ENCODE data around the gene RAB27A. TPM values are rescaled to one million over a fixed set of nuclear protein-coding genes. Genes with fewer than 3 reads are reported as not detected.
"Not testable (repeated sequence)": the region's sequence is repeated elsewhere in the genome, so short reads cannot be mapped to it uniquely, and the experiment has no call there.

RAB27A gene
- polyA plus RNA-seq (2013, experiment 1 of 2; ENCODE audit: insufficient read length), result 17.8 TPM
- 12.4 TPM for polyA plus RNA-seq (2013, experiment 2 of 2; ENCODE audit: insufficient read length)

GRCh38 chr15:55289746-55290527, at the start of gene RAB27A:
RAB27A (minus strand) TSS chr15:55289813; CDS start chr15:55234934, 54,879 bp downstream.
- peak; percentile 70 for DNase-seq

- no peak for DNase-seq
Measured at GRCh38 chr15:55337160-55337559, 47.5 kb upstream of the RAB27A start.

- DNase-seq, result no peak
Measured at GRCh38 chr15:55334997-55335396, 45.4 kb upstream of the RAB27A start.

GRCh38 chr15:55334371-55334770, 44.8 kb upstream of the RAB27A start:
- DNase-seq, result no peak

DNA sequence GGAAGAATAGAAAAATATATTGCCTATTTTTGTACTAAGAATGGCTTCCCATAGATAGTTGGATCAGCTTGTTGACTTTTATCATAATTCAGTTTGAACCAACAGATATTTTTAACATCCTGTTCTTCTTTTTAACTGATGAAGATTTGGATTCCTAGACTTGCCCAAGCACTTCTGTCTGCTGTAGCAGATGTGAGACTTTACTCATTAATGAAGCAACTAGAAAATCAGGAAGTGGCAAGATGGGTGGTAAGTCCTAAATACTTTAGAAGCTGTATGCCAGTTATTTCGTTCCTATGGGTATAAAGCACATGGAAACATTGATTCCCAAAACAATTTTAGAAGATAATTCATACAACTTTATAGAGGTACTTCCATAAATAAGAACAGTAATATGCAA, 37.8 kb upstream of the RAB27A start:
- no peak for DNase-seq

GRCh38 chr15:55322467-55322866, 32.9 kb upstream of the RAB27A start:
- DNase-seq, result no peak

DNA sequence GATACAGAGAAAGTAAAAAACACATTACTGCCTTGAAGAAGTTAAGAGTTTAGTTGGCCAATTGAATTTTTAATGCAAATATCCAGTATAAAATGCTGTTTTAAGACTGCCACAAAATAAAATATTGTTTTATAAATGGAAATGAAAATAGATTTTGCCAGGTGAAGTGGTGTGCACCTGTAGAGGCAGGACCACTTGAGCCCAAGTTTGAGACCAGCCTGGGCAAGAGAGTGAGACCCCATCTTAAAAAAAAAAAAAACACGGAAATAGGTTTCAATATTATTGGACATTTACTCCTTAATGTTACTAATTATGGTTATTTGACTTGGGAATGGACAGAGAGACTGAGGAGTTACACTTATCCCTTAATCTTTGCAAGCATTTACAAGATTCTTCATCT, 31.4 kb upstream of the RAB27A start:
- DNase-seq, result no peak

- no peak for DNase-seq
Measured at GRCh38 chr15:55320238-55320550, 30.6 kb upstream of the RAB27A start.

DNA sequence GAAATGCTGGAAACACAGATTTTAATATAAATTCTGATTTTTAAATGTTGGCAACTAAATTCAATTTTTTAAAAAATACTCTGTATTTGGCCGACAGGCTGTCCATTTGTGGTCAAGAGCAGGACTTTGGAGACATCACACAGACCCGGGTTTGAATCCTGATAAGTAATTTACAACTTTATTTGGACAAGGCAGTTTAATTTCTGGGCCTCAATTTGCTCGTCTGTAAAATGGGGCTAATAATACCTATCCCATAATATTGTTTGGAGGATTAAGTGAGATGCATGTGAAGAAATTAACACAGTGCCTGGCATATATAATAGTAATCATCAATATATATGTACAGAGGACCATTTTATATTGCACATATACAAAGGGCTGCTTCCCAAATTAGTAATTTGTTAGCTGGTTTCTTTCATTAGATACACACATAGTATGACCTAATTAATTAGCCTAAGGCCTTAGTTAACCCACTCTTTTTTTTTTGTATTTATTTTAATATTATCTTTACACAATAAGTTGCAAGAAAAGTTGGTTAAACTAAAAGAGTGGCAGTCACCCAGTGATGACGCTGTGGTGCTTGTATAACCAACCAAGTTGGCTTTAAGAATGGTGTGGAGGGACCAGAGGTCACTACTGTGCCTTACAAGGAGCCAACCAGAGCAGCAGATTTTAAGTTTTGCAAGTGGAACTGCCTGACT, 30.1 kb upstream of the RAB27A start:
- no peak for DNase-seq

DNA sequence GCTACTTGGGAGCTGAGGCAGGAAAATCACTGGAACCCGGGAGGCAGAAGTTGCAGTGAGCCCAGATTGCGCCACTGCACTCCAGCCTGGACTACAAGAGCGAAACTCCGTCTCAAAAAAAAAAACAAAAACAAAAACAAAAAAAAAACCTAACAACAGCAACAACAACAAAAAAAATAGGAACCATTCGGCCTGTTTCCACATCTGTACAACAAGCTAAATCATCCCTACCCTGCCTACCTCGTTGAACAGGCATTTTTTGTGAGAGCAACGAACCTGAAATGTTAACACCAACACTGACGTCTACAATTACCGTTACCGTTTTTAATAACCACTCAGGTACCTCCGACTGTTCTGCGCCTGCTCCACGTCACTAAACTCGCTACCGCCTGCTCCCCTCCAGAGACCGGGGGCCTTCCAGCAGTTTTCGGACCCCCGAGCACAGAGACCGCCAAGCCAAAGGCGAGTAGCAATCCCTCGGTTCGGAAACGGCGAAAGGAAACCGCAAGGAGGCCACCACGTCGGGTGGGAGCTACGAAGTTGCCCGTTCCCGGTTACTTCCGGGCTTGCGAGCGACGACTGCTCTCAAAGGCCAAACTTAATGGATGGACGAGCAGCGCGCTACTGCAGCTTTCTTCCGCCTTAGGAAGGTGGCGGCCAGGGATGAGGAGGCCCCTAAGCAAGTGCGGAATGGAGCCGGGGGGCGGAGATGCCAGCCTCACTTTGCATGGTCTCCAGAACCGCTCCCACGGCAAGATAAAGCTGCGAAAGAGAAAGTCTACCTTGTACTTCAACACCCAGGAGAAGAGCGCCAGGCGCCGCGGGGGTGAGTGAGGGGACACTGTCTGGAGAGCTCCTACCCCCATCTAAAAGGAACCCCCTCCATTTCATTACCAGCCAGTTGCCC, 29.2 kb upstream of the RAB27A start, which contains the start of the genes PIGB and PIGBOS1:
Gene PIGB (plus strand): TSS at position 635 of the 907 bp plus-strand sequence. CDS start 29 bp downstream, at position 664.
Gene PIGBOS1 (minus strand): TSS at position 536 of the 907 bp plus-strand sequence. CDS start 1,331 bp downstream, outside the sequence.
- DNase-seq, result peak; percentile 90

DNA sequence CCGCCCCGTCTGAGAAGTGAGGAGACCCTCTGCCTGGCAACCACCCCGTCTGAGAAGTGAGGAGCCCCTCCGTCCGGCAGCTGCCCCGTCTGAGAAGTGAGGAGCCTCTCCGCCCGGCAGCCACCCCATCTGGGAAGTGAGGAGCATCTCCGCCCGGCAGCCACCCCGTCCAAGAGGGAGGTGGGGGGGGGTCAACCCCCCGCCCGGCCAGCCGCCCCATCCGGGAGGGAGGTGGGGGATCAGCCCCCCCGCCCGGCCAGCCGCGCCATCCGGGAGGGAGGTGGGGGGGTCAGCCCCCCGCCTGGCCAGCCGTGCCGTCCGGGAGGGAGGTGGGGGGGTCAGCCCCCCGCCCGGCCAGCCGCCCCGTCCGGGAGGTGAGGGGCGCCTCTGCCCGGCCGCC, 13.2 kb upstream of the RAB27A start:
- DNase-seq, result not testable (repeated sequence)

DNA sequence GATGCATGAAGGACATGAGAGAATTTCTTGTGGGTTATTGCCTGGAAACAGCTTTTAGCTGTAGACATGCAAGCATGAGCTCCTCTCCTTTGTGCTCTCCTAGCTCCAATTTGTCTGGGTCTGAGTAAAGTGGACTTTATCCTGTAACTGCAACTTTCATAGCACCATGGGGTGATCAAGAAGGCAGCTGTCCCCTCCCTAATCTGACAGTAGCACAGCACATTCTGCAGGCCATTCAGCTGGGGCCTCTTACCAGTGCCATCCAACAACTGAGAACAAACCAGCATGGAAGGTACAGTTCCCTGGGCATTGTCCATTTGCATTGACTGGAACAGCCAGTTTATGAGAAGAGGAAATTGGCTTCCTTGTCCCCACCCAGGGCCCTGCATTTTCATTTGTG, 7.7 kb upstream of the RAB27A start:
- no peak for DNase-seq

DNA sequence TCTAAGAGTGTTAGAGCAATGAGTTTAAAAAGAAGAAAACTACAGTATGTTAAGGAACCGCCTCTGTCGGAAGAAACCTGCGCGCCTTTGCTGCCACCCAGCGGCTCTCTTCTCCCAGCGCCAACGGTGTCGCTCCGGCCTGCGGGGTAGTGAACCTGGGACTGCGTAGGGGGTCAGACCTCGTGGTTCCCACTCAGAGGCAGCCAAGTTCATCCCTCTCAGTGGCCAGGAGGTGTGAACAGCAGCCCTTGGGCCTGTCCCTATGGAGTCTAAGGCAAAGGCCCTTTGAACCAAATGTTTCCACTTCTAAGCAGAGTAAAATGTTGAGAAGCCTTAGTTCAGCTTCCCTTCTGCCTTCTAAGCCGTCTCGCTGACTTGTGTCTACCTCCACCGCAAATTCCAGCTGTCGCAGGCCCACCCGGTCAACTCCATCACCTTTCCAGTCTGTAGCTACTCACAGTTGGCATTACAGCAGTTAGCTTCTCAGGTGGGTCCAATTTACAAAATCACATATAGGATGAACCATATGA, 980 bp upstream of the RAB27A start:
- peak; percentile 78 for DNase-seq

DNA sequence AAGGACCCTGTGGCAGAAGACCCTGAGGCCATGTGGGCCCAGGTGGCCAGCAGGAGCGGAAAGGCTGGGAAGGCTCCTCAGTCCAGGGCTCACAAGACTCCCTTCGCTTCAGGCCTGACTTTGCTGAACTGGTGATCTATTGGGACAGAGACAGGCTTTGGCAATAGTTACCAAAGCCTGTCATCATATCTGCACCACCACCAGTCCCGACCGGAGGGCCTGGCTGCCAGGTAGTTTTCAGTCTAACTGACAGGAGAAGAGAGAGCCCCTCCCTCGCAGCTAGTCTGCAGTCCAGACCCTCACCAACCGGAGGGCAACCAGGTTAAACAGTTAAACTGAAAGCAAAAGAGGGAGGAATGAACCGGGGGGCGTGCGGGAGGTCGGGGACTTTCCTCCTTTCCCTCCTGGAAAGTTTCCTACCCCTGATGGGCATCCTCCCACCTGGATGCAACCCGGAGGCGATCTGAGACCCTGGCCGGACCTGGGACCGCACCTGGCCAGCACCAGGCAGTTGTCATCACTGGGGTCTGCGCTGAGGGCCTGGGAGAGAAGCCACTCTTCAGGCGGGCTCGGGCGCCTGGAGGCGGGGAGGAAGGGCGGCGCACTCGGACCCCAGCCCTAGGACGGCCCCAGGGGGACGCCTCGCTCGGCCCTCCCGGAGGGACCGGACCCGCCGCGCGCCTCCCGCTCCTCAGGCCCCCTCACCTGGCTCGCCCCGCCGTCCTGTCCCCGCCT, 435 bp downstream of the RAB27A start:
- DNase-seq, result peak; percentile 9

DNA sequence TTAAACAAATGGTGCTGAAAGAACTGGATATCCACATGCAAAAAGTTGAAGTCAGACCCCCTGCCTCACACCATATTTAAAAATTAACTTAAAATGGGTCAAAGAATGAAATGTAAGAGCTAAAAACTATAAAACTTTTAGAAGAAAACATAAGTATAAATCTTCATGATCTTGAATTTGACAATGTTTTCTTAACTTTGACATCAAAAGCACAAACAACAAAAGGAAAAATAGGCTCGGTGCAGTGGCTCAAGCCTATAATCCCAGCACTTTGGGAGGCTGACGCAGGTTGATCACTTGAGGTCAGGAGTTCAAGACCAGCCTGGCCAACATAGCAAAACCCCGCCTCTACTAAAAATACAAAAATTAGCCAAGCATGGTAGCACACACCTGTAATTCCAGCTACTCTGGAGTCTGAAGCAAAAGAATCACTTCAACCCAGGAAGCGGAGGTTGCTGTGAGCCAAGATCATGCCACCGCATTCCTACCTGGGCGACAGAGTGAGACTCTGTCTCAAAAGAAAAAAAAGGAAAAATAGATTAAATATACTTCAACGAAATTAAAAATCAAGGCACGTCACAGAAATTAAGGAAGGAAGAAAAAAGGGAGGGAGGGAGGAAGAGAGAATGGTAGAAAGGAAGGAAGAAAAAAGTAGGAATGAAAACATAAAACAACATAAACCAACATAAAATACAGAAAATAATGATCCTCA, 1.5 kb downstream of the RAB27A start:
- no peak for DNase-seq

- not testable (repeated sequence) for DNase-seq
Measured at GRCh38 chr15:55286442-55287189, 3.0 kb downstream of the RAB27A start.

DNA sequence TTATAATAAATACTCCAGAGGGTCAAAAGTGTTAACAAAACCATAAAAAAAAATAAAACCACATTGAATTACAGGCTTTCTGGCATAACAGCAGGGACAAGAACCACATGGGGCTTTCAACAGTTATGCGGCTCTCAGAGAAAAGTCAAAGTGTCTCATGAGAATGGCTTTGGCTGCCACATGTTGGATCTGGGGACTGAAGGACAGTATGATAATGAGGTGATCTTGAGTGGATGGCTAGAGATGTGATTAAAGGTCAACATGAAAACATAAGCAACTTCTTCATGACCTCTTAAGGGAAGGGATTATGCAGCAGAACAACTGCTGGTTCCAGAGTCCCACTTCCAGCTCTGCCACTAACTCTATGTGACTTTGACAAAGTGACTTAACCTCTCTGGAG, 5.2 kb downstream of the RAB27A start:
- DNase-seq, result no peak

GRCh38 chr15:55283379-55284147, 6.0 kb downstream of the RAB27A start:
- no peak for DNase-seq

DNA sequence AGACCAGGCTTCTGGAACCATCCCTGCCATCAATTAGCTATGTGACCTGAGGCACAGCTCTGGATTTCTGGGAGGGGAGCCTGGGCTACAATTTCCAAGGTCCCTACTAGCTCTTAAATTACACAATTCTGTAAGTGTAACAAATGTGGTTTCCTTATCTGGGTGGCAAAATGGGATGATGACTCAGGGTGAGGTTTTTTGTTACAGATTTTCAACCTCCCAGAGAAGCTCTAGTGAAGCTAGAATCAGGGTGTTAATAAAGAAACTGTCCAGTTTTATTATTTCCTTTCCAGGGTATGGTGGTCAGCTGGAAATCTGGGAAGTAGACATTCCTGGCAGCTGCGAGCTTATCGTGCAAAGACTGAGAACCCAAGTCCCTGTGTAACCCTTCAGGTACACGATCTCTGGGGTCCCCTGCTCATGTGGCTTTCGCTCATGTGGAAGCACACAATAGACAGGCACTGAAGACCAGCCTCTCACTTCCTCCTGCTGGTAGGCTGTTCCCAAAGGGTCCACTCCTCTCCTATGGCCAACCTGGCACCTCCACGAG, 7.3 kb downstream of the RAB27A start:
- DNase-seq, result peak; percentile 68

All from fibroblast of skin of back (primary cell).